ENCODE data around the gene PID1. TPM values are rescaled to one million over a fixed set of nuclear protein-coding genes. Genes with fewer than 3 reads are reported as not detected.

The PID1 gene
- total RNA-seq: 10 to 100 TPM in 1 of 6 donors, 1 to 10 TPM in 5; 2.9 to 13.5 (median 4.0) TPM
- polyA plus RNA-seq: 1 to 10 TPM; 4.8 to 5.0 TPM

GRCh38 chr2:229270551-229271410, at the start of gene PID1:
TSS of gene PID1 (minus strand) at chr2:229271287. CDS start at chr2:229271043, 244 bp downstream.
- FAIRE-seq: no peak
- H3K4me1 ChIP-seq: peaks cover 0 to 27% (median 13%) of the 10 kb centered on the region in 3 donors
- intact Hi-C loops (cut with DNase I): loop anchor here in 1 of 3 donors (10.0 kb wide), 1 partner anchor 136 kb away; no protein-coding TSS in a partner anchor
- peak within 1 kb of the TSS; percentile 42 to 66 (median 60) for H3K4me3 ChIP-seq
- 1 to 3% methylated on average over 48 to 68 of the region's 68 CpGs for WGBS, 2 donors
- no peak for TF ChIP-seq CTCF (IDR thresholded peaks at IDR 0.05)
- peak within 1 kb of the TSS in 2 of 4 donors; percentile 5 to 50 for H3K27ac ChIP-seq
- peak; percentile 73 to 86 (median 75) for ATAC-seq
- no peaks in the 10 kb centered on the region for H3K27me3 ChIP-seq
- H3K9me3 ChIP-seq: no peaks in the 10 kb centered on the region
- peak in 5 of 6 donors; percentile 16 to 79 (median 46) for DNase-seq
- H3K36me3 ChIP-seq: no peaks in the 10 kb centered on the region

- Histone ChIP-seq H3K36me3 (no peaks in the 10 kb centered on the region), H3K27me3 (no peaks in the 10 kb centered on the region), H3K27ac (no peak overlapping the region), H3K4me3 (no peak overlapping the region), H3K9me3 (no peaks in the 10 kb centered on the region), H3K4me1 (no peaks in the 10 kb centered on the region)
- DNase-seq (no peak), FAIRE-seq (no peak), ATAC-seq (no peak)
- intact Hi-C loops (cut with DNase I): no loop called here
- TF ChIP-seq CTCF (IDR thresholded peaks at IDR 0.05): no peak
- 80% methylated on average over 3 of the region's 3 CpGs for WGBS, 2 donors
These were observed 48.5 kb upstream of the PID1 start for GRCh38 chr2:229319558-229319957.

GRCh38 chr2:229314117-229314516, 43.0 kb upstream of the PID1 start:
- no peaks in the 10 kb centered on the region for H3K27me3 ChIP-seq
- no peak overlapping the region for H3K4me3 ChIP-seq
- no peaks in the 10 kb centered on the region for H3K36me3 ChIP-seq
- no peaks in the 10 kb centered on the region for H3K9me3 ChIP-seq
- no peaks in the 10 kb centered on the region for H3K4me1 ChIP-seq
- ATAC-seq (no peak), DNase-seq (no peak), FAIRE-seq (no peak)
- TF ChIP-seq CTCF (IDR thresholded peaks at IDR 0.05): no peak
- 53 to 58% methylated on average over 5 of the region's 5 CpGs for WGBS, 2 donors
- H3K27ac ChIP-seq: no peak overlapping the region
- intact Hi-C loops (cut with DNase I): no loop called here

GRCh38 chr2:229313591-229313990, 42.5 kb upstream of the PID1 start:
- no peaks in the 10 kb centered on the region for H3K27me3 ChIP-seq
- no peak for FAIRE-seq
- no peak for DNase-seq
- H3K9me3 ChIP-seq: no peaks in the 10 kb centered on the region
- ATAC-seq: peak in 2 of 4 donors; percentile 52 to 56
- intact Hi-C loops (cut with DNase I): no loop called here
- TF ChIP-seq CTCF (IDR thresholded peaks at IDR 0.05): no peak
- H3K4me1 ChIP-seq: no peaks in the 10 kb centered on the region
- WGBS, 2 donors: 57 to 69% methylated on average over 3 of the region's 3 CpGs
- no peak overlapping the region for H3K27ac ChIP-seq
- no peak overlapping the region for H3K4me3 ChIP-seq
- no peaks in the 10 kb centered on the region for H3K36me3 ChIP-seq

GRCh38 chr2:229301237-229301636, 30.1 kb upstream of the PID1 start:
- 25 to 43% methylated on average over 2 of the region's 2 CpGs for WGBS, 2 donors
- no peaks in the 10 kb centered on the region for H3K4me1 ChIP-seq
- intact Hi-C loops (cut with DNase I): no loop called here
- no peak overlapping the region for H3K4me3 ChIP-seq
- no peak for TF ChIP-seq CTCF (IDR thresholded peaks at IDR 0.05)
- no peak overlapping the region for H3K27ac ChIP-seq
- H3K9me3 ChIP-seq: no peaks in the 10 kb centered on the region
- H3K36me3 ChIP-seq: no peaks in the 10 kb centered on the region
- no peak for DNase-seq
- no peaks in the 10 kb centered on the region for H3K27me3 ChIP-seq
- FAIRE-seq: no peak
- peak in 2 of 4 donors; percentile 46 to 51 for ATAC-seq

Measured in pancreas (tissue), 10 donors.